ENCODE results near the gene HOMER2. TPM values are rescaled to one million over a fixed set of nuclear protein-coding genes. Genes with fewer than 3 reads are reported as not detected.

Gene HOMER2
- total RNA-seq, 1 donor from 2014 or later: 16.4 TPM

- Histone ChIP-seq H3K27me3 (no peaks in the 10 kb centered on the region), H3K27ac (no peak overlapping the region), H3K36me3 (no peaks in the 10 kb centered on the region), H3K9me3 (no peaks in the 10 kb centered on the region), H3K4me1 (no peaks in the 10 kb centered on the region), H3K4me3 (no peak overlapping the region)
- ATAC-seq: no peak
- no peak for TF ChIP-seq CTCF (IDR thresholded peaks at IDR 0.05)
- no peak for DNase-seq
- intact Hi-C loops (cut with DNase I): no loop called here
These were observed 11.2 kb upstream of the HOMER2 start for GRCh38 chr15:82963471-82964341.

GRCh38 chr15:82960766-82961165 lies 8.2 kb upstream of the HOMER2 start:
- no peak for DNase-seq
- no peaks in the 10 kb centered on the region for H3K9me3 ChIP-seq
- H3K27ac ChIP-seq: no peak overlapping the region
- H3K27me3 ChIP-seq: no peaks in the 10 kb centered on the region
- no peak for ATAC-seq
- no peak overlapping the region for H3K4me3 ChIP-seq
- no peaks in the 10 kb centered on the region for H3K4me1 ChIP-seq
- H3K36me3 ChIP-seq: no peaks in the 10 kb centered on the region
- TF ChIP-seq CTCF (IDR thresholded peaks at IDR 0.05): no peak
- intact Hi-C loops (cut with DNase I): no loop called here

GRCh38 chr15:82959423-82959822 lies 6.9 kb upstream of the HOMER2 start:
- no peaks in the 10 kb centered on the region for H3K27me3 ChIP-seq
- no peak for ATAC-seq
- no peaks in the 10 kb centered on the region for H3K36me3 ChIP-seq
- H3K27ac ChIP-seq: no peak overlapping the region
- no peak overlapping the region for H3K4me3 ChIP-seq
- no peak for DNase-seq
- no peak for TF ChIP-seq CTCF (IDR thresholded peaks at IDR 0.05)
- intact Hi-C loops (cut with DNase I): no loop called here
- no peaks in the 10 kb centered on the region for H3K4me1 ChIP-seq
- no peaks in the 10 kb centered on the region for H3K9me3 ChIP-seq

GRCh38 chr15:82958638-82959037 lies 6.1 kb upstream of the HOMER2 start:
- H3K9me3 ChIP-seq: no peaks in the 10 kb centered on the region
- no peaks in the 10 kb centered on the region for H3K4me1 ChIP-seq
- no peak for TF ChIP-seq CTCF (IDR thresholded peaks at IDR 0.05)
- H3K4me3 ChIP-seq: no peak overlapping the region
- H3K36me3 ChIP-seq: no peaks in the 10 kb centered on the region
- no peaks in the 10 kb centered on the region for H3K27me3 ChIP-seq
- intact Hi-C loops (cut with DNase I): no loop called here
- no peak overlapping the region for H3K27ac ChIP-seq
- no peak for DNase-seq
- ATAC-seq: no peak

- H3K9me3 ChIP-seq: no peaks in the 10 kb centered on the region
- peaks cover 12% of the 10 kb centered on the region for H3K4me1 ChIP-seq
- intact Hi-C loops (cut with DNase I): no loop called here
- ATAC-seq (peak; percentile 3), DNase-seq (no peak)
- H3K27ac ChIP-seq: peak overlapping the region; percentile 17
- TF ChIP-seq CTCF (IDR thresholded peaks at IDR 0.05): no peak
- peaks cover 8% of the 10 kb centered on the region for H3K27me3 ChIP-seq
- peak overlapping the region; percentile 56 for H3K4me3 ChIP-seq
- no peaks in the 10 kb centered on the region for H3K36me3 ChIP-seq
These were observed 905 bp downstream of the HOMER2 start for GRCh38 chr15:82951472-82952157.

All from upper lobe of right lung (tissue), 1 donor.